Stimulated activated naive CD4-positive, alpha-beta T cell (primary cell): ENCODE results near the gene IQSEC2.
A peak's percentile ranks its signal among the peaks of the same experiment; 100 is the strongest.

Source experiments
- DNase-seq, 6 experiments: peaks; one replicate each; lab custom pipeline; 2025; lab: John Stamatoyannopoulos, UW

The IQSEC2 gene

GRCh38 chrX:53268173-53268572 lies 13.2 kb downstream of the IQSEC2 start:
- DNase-seq: no peak

DNA sequence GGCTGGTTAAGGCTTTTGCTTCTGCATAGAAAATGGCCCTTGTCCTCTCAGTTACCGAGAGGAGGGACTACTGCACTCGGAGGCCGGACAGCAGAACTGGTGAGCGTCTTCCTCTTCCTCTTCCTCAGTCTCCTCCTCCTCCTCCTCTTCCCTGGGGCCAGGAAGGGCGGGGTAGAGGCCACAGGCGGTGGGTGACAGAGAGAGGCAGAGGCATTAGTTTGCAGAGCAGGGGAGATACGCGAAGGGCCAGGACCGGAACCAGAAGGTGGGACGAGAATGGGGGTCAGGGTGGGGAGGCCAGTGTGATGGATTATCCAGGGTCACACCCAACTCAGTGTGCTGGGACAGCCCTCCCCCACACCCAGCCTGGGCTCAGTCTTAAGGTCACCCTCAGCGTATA lies 14.5 kb downstream of the IQSEC2 start:
- DNase-seq: no peak

DNA sequence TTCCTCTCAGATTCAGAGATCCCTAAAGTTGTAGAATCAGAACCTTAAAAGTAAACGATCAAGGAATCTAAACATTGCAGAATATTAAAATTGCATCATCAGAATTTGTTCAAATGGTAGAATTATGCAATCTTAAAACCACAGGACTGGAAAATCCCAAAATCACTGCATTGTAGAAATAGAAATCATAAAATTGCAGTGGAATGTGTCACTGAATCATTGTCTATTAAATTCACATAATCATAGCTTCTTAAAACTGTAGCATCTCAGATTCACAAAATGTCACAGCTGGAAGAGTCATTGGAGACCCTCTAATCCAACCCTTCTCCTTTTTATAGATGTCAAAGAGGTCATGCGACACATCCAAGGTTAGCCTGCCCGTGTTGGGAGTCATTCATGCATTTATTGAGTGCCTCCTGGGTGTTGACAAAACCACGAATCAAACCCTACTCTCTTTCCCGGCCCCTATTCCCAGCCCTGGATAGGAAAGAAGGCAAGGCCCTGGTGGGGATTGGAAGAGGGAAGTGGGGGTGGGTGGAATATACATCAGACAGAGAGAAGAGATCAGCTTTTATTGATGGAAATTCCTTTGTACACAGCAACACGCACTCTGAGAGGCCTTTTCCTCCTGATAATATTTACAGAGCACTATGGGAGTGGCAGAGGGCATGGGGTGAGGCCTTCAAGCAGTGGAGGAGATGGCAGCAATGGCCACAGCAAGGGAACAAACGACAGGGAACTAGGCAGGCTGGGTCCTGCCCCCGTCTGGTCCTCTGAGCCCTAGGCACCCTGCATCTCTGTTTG lies 15.4 kb downstream of the IQSEC2 start:
- no peak for DNase-seq

GRCh38 chrX:53263597-53264094 lies 17.7 kb downstream of the IQSEC2 start:
- no peak for DNase-seq

DNA sequence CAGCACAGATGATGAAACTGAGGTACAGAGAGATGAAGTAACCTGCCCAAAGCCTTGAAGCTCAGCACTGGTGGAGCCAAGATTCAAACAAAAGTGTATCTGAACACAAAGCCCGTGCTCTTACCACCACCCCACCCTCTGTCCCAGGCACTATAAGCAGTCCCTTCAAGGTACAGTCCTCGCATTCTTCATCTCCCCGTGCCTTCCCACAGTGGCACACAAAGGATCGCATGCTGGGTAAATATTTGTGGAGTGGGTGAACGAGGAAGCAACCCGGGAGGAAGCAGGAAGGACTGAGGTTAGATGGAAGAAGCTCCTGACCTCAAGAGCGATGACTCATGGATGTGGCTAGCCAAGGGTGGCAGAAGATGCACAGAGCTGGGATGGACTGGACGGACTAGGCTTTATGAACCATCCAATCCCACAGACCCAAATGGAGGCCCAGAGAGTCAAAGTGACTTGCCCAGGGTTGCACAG lies 18.4 kb downstream of the IQSEC2 start:
- DNase-seq: no peak

DNA sequence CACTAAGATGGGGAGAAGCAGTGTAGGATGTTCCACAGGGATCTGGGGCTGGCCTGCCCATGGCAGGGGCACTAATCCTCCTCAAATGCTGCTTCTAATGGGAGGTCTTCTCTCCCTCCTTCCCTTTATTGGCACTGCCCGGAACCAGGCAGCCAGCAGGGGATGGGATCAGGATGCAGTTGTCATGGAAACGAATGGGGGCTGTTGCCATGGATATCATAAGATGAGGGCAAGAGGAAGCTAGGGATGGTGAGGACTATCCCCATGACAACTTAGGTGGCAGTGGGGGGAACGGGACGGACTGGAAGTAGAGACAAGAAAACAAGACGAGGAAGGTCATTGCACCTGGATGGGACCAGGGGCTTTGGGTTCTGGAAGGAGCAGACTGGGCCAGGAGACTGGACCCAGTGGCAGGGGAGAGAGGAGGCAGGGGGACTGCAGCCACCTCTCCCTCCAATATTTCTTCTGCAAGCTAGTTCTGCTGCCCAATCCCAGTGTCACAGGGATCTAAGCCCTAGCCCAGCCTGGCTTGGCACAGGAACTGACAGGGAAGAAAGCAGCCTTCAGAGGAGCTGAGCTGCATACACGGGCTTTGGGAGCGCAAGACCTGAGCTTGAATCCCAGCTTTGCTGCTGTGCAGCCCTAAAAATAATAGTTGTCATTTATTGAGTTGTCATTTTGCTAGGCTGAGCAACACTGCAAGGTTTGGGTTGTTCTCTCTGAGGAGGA lies 19.0 kb downstream of the IQSEC2 start:
- DNase-seq: no peak

DNA sequence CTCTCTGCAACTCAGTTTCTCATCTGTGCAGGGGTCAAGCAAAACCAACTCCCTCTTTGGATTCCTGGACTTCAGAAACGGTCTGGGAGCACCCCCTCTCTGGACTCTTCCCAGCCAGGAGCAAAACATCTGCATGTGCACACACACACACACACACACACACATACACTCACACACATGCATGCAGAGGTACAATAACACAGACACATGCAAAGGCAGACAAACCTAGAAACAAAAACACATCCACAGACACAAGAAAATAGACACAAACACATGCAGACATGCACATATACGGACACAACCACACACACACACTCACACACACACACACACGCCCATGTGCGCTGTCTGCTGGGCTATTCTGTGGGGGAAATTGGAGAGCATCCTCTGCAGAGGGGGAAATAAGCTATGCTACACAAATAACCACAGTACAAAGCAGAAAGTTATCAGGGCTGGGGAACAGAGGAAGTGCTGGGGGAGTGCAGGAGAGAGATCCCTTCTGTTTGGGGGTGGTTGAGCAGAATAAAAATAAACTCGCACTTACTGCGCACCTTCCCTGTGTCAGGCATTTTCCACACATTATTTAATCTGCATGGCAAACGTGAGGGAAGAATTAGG lies 19.9 kb downstream of the IQSEC2 start:
- DNase-seq: peak in 2 of 6 experiments; percentile 6 to 10

- DNase-seq: no peak
Measured at GRCh38 chrX:53260836-53261235, 20.5 kb downstream of the IQSEC2 start.

DNA sequence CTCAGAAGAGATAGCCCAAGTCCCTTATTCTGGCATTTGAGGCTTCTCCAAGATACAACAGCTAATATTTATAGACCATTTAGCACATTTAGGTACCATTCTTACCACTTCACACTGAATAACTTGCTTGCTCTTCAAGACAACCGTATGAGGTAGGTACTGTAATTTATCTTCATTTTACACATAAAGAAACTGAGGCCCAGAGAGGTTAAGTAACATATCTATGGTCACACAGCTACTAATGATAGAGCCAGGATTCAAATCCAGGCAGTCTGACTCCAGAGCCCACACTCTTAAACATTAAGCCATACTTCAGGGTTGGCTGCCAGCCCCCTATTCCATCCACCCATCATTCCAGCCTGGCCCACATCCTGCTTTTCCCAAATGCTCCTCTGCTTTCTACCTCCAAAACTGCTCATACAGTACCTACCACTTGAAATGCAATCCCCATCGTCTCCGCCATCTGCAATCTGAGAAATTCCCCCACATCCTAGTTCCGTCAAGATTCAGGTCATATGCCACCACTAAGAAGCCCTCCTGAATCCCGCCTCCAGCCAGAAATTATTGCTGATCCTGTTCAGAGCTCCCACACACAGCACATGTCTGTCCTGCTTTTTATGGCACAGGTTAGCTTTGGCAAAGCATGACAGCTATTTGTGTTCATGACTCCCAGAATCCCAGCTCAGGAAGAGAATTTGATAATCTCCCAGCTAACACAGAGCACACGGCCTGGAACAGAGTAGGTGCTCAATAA lies 23.5 kb downstream of the IQSEC2 start:
- DNase-seq: no peak

DNA sequence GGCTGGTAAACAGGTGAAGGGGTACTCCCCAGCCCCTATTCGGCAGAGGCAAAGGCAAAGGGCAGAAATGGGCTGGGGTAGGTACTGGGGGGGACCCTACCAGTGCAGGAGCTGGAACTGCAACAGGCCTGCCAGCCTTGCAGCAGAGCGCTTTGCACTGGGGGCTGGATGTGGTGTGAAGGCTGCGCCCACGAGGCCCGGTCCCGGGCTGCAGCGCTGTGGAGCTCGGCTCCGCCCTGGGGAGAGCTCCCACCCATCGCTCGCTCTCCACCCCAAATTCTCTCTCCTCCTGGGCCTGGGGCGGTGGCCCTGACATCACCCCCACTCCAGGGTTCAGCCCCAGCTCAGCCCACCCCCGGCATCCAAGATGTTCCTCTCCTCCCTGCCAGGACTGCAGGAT lies 24.2 kb downstream of the IQSEC2 start:
- no peak for DNase-seq

DNA sequence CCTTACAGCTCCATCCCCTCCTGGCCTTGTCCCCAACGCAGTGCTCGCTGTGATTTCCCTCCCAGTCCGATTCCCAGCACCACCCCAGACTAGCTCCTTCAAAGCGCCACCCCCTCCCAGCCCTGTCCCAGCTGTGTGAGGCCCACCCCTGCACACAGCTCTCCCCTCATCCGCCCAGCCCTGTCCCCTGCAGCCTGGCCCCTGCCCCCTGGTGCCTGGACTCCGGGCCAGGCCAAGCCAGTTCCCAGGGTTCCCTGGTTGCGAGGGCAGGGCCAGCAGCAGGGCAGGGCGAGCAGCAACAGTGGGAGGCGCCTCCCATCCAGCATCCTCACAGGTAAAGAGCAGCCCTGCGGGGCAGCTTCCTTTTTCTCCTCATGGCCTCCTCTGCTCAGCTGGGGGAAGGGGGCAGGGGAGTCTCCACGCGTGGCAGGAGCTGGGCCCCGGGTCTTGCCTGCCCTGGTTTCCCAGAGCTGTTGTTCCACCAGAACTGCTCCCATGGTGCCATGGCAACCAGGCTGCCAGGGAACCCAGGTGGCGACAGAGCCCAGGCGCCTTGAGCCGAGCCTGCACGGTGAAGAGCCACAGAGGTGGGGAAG lies 24.8 kb downstream of the IQSEC2 start:
- no peak for DNase-seq

- DNase-seq: no peak
Measured at GRCh38 chrX:53255738-53256191, 25.6 kb downstream of the IQSEC2 start.

DNA sequence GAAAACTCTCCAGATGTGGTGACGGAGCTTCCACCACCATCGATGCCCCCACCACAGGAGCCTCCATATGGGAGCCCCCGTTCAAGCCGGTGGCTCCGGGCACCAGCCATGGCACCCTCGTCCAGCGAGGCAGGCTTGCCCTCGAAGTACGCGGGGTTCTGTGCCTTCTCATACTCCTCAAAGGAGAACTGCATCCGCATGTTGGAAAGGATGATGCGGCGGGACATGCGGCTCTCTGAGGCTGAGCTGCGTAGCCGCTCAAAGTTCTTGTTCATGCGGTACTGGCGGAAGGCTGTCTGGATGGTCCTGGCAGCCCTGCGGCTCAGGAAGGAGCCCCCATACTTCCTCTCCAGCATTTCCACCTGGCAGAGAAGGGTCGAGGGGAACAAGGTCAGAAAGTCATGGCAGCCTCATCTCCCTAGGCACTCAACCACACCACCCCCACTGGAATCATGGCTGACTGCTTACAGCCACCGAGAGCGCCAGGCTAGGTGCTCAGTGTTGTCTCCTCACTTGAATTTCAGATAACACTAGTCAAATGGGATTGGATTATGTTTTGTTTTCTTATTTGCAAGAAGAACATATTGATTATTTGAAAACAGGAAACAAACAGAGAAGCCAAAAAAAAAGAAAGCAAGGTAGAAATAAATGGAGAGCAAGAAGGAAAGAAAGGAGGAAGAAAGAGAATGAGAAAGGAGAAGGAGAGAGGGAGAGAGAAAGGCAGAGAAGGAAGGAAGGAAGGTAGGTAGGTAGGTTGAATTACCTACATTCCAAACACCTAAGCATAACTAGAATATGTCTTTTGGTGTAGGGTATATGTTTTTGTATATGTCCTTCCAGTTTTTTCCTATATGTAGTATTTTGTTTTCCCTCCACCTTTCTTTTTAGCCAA lies 26.6 kb downstream of the IQSEC2 start:
- no peak for DNase-seq

DNA sequence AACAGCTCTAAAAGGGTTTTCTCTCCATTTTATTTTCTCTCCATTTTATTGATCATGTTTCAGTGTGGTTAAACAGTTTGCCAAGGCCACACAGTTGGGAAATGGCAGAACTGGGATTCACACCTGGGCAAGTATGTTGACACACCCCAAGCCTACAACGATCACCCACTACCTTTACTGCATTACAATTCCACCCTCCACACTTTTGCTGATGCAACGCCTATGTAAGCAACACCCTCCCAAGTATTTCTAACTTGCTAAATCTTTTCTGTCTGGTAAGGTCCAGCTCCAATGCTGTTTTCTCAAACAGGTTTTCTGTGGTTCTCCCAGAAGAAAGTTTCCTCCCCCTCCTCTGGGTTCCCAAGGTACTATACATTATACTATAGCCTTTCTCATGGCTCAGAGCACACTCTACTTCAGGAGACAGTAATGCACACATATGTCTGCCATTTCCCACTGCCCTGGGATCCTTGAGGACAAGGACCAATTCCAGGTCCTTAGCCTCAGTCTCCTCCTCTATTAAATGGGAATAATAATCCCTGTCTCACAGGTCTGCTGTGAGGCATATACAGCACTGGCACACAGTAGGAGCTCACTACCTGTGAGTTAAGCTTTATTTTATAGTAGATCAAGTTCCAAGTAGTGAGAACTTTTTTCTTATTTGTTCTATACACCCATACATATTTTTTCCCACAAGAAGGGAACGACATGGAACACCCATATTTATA lies 27.9 kb downstream of the IQSEC2 start:
- no peak for DNase-seq

DNA sequence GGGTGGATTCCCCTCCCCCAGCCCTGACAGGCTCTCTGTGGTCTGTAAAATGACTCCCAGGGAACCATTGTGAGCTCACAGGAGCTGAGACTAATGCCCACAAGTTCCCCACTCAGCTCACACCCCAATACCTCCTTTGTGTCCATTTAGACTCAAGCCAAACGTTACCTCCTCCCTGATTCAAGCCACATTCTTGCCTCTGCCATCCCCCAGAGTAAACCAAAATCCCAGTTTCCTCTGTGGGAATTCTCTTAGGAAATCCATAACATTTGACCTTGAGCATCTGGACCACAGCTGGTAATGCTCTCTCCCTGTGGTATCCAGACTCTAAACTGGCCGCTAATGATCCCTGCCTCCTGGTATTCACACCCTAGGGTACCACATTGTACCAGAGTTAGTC lies 30.1 kb downstream of the IQSEC2 start:
- no peak for DNase-seq

DNA sequence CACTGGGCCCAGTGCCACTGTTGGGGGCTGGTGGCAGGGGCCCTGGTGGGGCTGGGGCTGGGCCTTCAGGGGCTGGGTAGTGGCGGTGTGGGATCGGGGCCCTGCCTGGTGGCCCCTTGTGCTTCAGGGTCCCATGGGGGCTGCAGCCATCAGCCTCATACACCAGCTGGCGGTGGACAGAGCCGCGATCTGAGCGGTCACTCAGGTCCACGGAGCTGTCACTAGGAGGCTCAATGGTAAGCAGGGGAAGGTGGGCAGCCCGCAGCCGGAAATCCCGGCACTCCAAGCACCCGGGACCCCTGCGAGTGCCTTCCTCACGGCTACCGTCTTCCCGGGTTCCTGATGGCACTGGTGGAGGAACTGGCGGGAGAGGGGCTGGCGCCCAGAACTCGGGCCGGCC lies 30.8 kb downstream of the IQSEC2 start:
- DNase-seq: no peak

- DNase-seq: no peak
Measured at GRCh38 chrX:53249408-53250042, 31.9 kb downstream of the IQSEC2 start.

- no peak for DNase-seq
Measured at GRCh38 chrX:53247928-53248327, 33.5 kb downstream of the IQSEC2 start.

DNA sequence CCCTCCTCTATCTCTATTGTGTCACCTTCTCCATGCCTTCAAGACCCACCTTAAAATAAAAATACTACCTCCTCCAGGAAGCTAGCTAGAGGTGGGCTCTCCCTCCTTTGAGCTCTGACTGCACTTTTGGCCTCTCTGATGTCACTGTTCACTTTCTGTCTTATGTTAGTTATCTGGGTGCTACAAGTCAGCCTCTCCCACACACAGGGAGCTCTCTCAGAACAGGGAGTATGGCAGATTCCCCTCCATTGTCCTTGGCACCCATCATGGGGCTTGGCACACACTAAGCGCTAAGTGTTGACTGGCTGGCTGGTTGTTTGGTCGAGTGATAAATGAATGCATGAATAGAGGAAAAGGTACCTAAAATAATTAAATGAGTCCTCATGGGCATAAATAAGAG lies 35.2 kb downstream of the IQSEC2 start:
- no peak for DNase-seq
